ENCODE measurements around the gene MAMLD1.

Gene MAMLD1

GRCh38 chrX:150348365-150348764 is 14.8 kb upstream of the MAMLD1 start:
- H3K27me3 ChIP-seq (ENCODE audit: control insufficient read depth in 5 of 5, insufficient read depth in 4 of 5, low read length in 5 of 5) = peaks cover 0 to 10% (median 2%) of the 10 kb centered on the region in 5 donors
- H3K27ac ChIP-seq (ENCODE audit: low read depth, low read length) = no peak overlapping the region
- no peak overlapping the region for H3K4me3 ChIP-seq (ENCODE audit: low read depth in 1 of 5, low read length in 5 of 5)
- no peaks in the 10 kb centered on the region for H3K4me1 ChIP-seq (ENCODE audit: control insufficient read depth in 5 of 5, insufficient read depth in 5 of 5, low read length in 5 of 5)
- H3K9me3 ChIP-seq (ENCODE audit: control insufficient read depth in 5 of 5, low read length in 5 of 5) = no peaks in the 10 kb centered on the region
- no peaks in the 10 kb centered on the region for H3K36me3 ChIP-seq (ENCODE audit: control insufficient read depth in 5 of 5, insufficient read depth in 5 of 5, low read length in 5 of 5)
- no peak overlapping the region for H3K9ac ChIP-seq (ENCODE audit: low read length in 5 of 5)

DNA sequence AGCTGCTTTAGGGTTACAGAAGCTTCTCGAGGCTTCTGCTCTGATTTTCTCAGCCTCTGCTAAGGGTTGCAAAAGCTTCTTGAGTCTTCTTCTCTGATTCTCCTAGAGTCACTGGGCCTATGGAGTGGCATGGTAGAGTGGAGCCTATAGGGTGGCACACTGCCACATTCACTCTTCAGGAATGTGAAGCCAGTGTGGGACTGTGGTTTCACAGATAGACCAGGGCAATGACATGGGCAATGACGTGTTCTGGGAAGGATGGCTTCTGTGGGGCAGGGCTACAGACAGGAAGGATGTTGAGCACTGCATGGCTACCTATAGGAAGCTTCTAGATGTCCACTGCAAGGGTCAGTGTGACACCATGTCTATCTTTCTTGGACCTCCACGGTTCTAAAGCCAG is 11.0 kb upstream of the MAMLD1 start:
- H3K4me3 ChIP-seq (ENCODE audit: low read depth in 1 of 5, low read length in 5 of 5) = no peak overlapping the region

GRCh38 chrX:150352581-150352980 is 10.5 kb upstream of the MAMLD1 start:
- H3K27me3 ChIP-seq (ENCODE audit: control insufficient read depth in 5 of 5, insufficient read depth in 4 of 5, low read length in 5 of 5) = peaks cover 1 to 9% (median 2%) of the 10 kb centered on the region in 5 donors
- H3K36me3 ChIP-seq (ENCODE audit: control insufficient read depth in 5 of 5, insufficient read depth in 5 of 5, low read length in 5 of 5) = no peaks in the 10 kb centered on the region
- no peak overlapping the region for H3K9ac ChIP-seq (ENCODE audit: low read length in 5 of 5)
- H3K4me3 ChIP-seq (ENCODE audit: low read depth in 1 of 5, low read length in 5 of 5) = no peak overlapping the region
- H3K4me1 ChIP-seq (ENCODE audit: control insufficient read depth in 5 of 5, insufficient read depth in 5 of 5, low read length in 5 of 5) = no peaks in the 10 kb centered on the region
- H3K27ac ChIP-seq (ENCODE audit: low read depth, low read length) = no peak overlapping the region
- no peaks in the 10 kb centered on the region for H3K9me3 ChIP-seq (ENCODE audit: control insufficient read depth in 5 of 5, low read length in 5 of 5)

More for the DNA sequence above, 11.0 kb upstream of the MAMLD1 start:
- H3K27ac ChIP-seq (ENCODE audit: low read depth, low read length) = no peak overlapping the region
- H3K36me3 ChIP-seq (ENCODE audit: control insufficient read depth in 5 of 5, insufficient read depth in 5 of 5, low read length in 5 of 5) = no peaks in the 10 kb centered on the region
- no peaks in the 10 kb centered on the region for H3K4me1 ChIP-seq (ENCODE audit: control insufficient read depth in 5 of 5, insufficient read depth in 5 of 5, low read length in 5 of 5)
- peaks cover 0 to 9% (median 2%) of the 10 kb centered on the region in 5 donors for H3K27me3 ChIP-seq (ENCODE audit: control insufficient read depth in 5 of 5, insufficient read depth in 4 of 5, low read length in 5 of 5)
- H3K9ac ChIP-seq (ENCODE audit: low read length in 5 of 5) = no peak overlapping the region
- no peaks in the 10 kb centered on the region for H3K9me3 ChIP-seq (ENCODE audit: control insufficient read depth in 5 of 5, low read length in 5 of 5)

- Histone ChIP-seq H3K4me3 (ENCODE audit: low read depth in 1 of 5, low read length in 5 of 5) (no peak overlapping the region), H3K9me3 (ENCODE audit: control insufficient read depth in 5 of 5, low read length in 5 of 5) (no peaks in the 10 kb centered on the region), H3K9ac (ENCODE audit: low read length in 5 of 5) (no peak overlapping the region), H3K27ac (ENCODE audit: low read depth, low read length) (no peak overlapping the region), H3K4me1 (ENCODE audit: control insufficient read depth in 5 of 5, insufficient read depth in 5 of 5, low read length in 5 of 5) (peaks cover 0 to 6% (median under 1%) of the 10 kb centered on the region in 5 donors), H3K27me3 (ENCODE audit: control insufficient read depth in 5 of 5, insufficient read depth in 4 of 5, low read length in 5 of 5) (peaks cover 0 to 13% (median 4%) of the 10 kb centered on the region in 5 donors), H3K36me3 (ENCODE audit: control insufficient read depth in 5 of 5, insufficient read depth in 5 of 5, low read length in 5 of 5) (no peaks in the 10 kb centered on the region)
Observed at GRCh38 chrX:150355913-150356312, 7.2 kb upstream of the MAMLD1 start.

DNA sequence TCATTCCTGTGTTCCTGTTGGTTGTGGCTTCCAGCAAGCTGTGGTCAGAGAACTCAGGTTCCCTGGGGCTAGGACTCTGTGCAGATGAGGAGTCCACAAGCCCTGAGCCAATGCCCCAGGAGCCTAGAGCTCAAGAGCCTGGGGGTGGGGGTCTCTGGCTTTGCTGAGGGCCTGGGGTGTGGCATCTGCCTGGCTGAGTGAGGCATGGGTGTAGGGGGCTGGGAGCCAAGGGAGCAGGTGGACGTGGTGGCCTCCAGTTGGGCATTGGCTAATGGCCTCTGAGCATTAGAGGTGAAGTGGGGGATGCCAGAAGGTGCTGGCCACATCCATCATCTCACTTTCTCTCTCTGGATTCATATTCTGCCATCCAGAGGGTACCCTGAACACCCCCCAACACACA is 5.3 kb upstream of the MAMLD1 start:
- peaks cover 0 to 23% (median 18%) of the 10 kb centered on the region in 5 donors for H3K4me1 ChIP-seq (ENCODE audit: control insufficient read depth in 5 of 5, insufficient read depth in 5 of 5, low read length in 5 of 5)
- peaks cover 11 to 23% (median 17%) of the 10 kb centered on the region in 5 donors for H3K27me3 ChIP-seq (ENCODE audit: control insufficient read depth in 5 of 5, insufficient read depth in 4 of 5, low read length in 5 of 5)
- H3K9ac ChIP-seq (ENCODE audit: low read length in 5 of 5) = no peak overlapping the region
- no peak overlapping the region for H3K27ac ChIP-seq (ENCODE audit: low read depth, low read length)
- H3K36me3 ChIP-seq (ENCODE audit: control insufficient read depth in 5 of 5, insufficient read depth in 5 of 5, low read length in 5 of 5) = no peaks in the 10 kb centered on the region
- no peaks in the 10 kb centered on the region for H3K9me3 ChIP-seq (ENCODE audit: control insufficient read depth in 5 of 5, low read length in 5 of 5)
- no peak overlapping the region for H3K4me3 ChIP-seq (ENCODE audit: low read depth in 1 of 5, low read length in 5 of 5)

- H3K9me3 ChIP-seq (ENCODE audit: control insufficient read depth in 5 of 5, low read length in 5 of 5) = peaks cover 0 to under 1% (median 0%) of the 10 kb centered on the region in 5 donors
- H3K4me3 ChIP-seq (ENCODE audit: low read depth in 1 of 5, low read length in 5 of 5) = no peak overlapping the region
- peaks cover 11 to 23% (median 17%) of the 10 kb centered on the region in 5 donors for H3K27me3 ChIP-seq (ENCODE audit: control insufficient read depth in 5 of 5, insufficient read depth in 4 of 5, low read length in 5 of 5)
- peaks cover 0 to 26% (median 21%) of the 10 kb centered on the region in 5 donors for H3K4me1 ChIP-seq (ENCODE audit: control insufficient read depth in 5 of 5, insufficient read depth in 5 of 5, low read length in 5 of 5)
- H3K9ac ChIP-seq (ENCODE audit: low read length in 5 of 5) = no peak overlapping the region
- H3K27ac ChIP-seq (ENCODE audit: low read depth, low read length) = no peak overlapping the region
- no peaks in the 10 kb centered on the region for H3K36me3 ChIP-seq (ENCODE audit: control insufficient read depth in 5 of 5, insufficient read depth in 5 of 5, low read length in 5 of 5)
Observed at GRCh38 chrX:150358651-150359050, 4.5 kb upstream of the MAMLD1 start.

DNA sequence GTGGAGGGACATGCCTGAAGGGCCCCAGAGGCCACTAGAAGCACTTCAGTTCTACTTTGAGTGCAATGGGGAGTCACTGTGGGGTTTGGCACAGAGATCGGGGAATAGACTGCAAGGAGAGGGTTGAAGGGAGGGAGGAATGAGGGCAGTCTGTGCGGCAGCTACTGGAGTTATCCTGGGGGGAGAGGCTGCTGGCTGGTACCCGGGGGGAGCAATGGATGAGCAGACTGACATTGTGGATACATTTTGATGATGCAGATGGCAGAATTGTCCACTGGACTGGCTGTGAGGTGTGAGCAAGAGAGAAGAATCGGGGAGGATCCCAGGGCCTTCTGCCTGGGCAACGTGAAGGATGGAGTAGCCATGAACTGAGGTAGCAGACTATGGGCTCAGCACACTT is 2.8 kb upstream of the MAMLD1 start:
- H3K27ac ChIP-seq (ENCODE audit: low read depth, low read length) = no peak overlapping the region
- no peak overlapping the region for H3K4me3 ChIP-seq (ENCODE audit: low read depth in 1 of 5, low read length in 5 of 5)
- H3K9me3 ChIP-seq (ENCODE audit: control insufficient read depth in 5 of 5, low read length in 5 of 5) = peaks cover 0 to 3% (median 0%) of the 10 kb centered on the region in 5 donors
- H3K9ac ChIP-seq (ENCODE audit: low read length in 5 of 5) = no peak overlapping the region
- H3K36me3 ChIP-seq (ENCODE audit: control insufficient read depth in 5 of 5, insufficient read depth in 5 of 5, low read length in 5 of 5) = no peaks in the 10 kb centered on the region
- H3K27me3 ChIP-seq (ENCODE audit: control insufficient read depth in 5 of 5, insufficient read depth in 4 of 5, low read length in 5 of 5) = peaks cover 11 to 23% (median 17%) of the 10 kb centered on the region in 5 donors
- peaks cover 0 to 36% (median 29%) of the 10 kb centered on the region in 5 donors for H3K4me1 ChIP-seq (ENCODE audit: control insufficient read depth in 5 of 5, insufficient read depth in 5 of 5, low read length in 5 of 5)

GRCh38 chrX:150361070-150361776 is 1.9 kb upstream of the MAMLD1 start:
- peaks cover 11 to 23% (median 17%) of the 10 kb centered on the region in 5 donors for H3K27me3 ChIP-seq (ENCODE audit: control insufficient read depth in 5 of 5, insufficient read depth in 4 of 5, low read length in 5 of 5)
- H3K9me3 ChIP-seq (ENCODE audit: control insufficient read depth in 5 of 5, low read length in 5 of 5) = peaks cover 0 to 3% (median 0%) of the 10 kb centered on the region in 5 donors
- no peaks in the 10 kb centered on the region for H3K36me3 ChIP-seq (ENCODE audit: control insufficient read depth in 5 of 5, insufficient read depth in 5 of 5, low read length in 5 of 5)
- peaks cover 0 to 44% (median 29%) of the 10 kb centered on the region in 5 donors for H3K4me1 ChIP-seq (ENCODE audit: control insufficient read depth in 5 of 5, insufficient read depth in 5 of 5, low read length in 5 of 5)
- H3K27ac ChIP-seq (ENCODE audit: low read depth, low read length) = no peak overlapping the region
- H3K4me3 ChIP-seq (ENCODE audit: low read depth in 1 of 5, low read length in 5 of 5) = peak overlapping the region in 4 of 5 donors; percentile 58 to 75 (median 72)
- no peak overlapping the region for H3K9ac ChIP-seq (ENCODE audit: low read length in 5 of 5)

DNA sequence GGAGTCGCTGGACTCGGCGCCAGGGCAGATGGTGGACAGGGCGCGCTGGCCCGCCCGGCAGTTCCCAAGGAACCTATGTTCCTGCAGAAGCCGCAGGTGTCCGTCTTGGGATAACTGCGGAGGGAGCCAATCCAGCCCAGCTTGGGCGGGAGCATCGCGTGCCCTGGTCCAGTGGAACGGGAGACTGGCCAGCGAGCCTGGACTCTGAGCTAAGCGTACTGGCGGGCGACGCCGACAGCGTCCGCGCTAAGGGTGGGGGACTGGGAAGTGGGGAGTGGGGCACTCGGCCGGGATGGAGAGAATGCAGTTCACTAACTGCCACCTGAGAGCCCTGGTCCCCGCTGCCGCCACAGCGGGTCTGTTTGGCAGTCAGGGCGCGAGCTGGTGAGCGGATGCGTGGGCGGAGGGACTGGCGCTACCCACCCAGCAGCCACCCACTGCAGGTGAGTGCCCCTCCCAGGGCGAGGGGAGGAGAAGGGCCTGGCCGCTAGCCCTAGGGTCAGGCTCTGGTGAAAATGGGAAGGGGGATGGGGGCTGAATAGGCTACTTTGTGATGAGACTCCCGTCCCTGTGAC is 1.3 kb upstream of the MAMLD1 start:
- no peaks in the 10 kb centered on the region for H3K36me3 ChIP-seq (ENCODE audit: control insufficient read depth in 5 of 5, insufficient read depth in 5 of 5, low read length in 5 of 5)
- H3K4me3 ChIP-seq (ENCODE audit: low read depth in 1 of 5, low read length in 5 of 5) = peak overlapping the region; percentile 58 to 75 (median 75)
- peaks cover 11 to 23% (median 17%) of the 10 kb centered on the region in 5 donors for H3K27me3 ChIP-seq (ENCODE audit: control insufficient read depth in 5 of 5, insufficient read depth in 4 of 5, low read length in 5 of 5)
- no peak overlapping the region for H3K27ac ChIP-seq (ENCODE audit: low read depth, low read length)
- H3K4me1 ChIP-seq (ENCODE audit: control insufficient read depth in 5 of 5, insufficient read depth in 5 of 5, low read length in 5 of 5) = peaks cover 0 to 49% (median 29%) of the 10 kb centered on the region in 5 donors
- H3K9me3 ChIP-seq (ENCODE audit: control insufficient read depth in 5 of 5, low read length in 5 of 5) = peaks cover 0 to 3% (median 0%) of the 10 kb centered on the region in 5 donors
- H3K9ac ChIP-seq (ENCODE audit: low read length in 5 of 5) = peak overlapping the region in 3 of 5 donors; percentile 59 to 72 (median 66)
